Neuron (in vitro differentiated cells): ENCODE measurements around the gene SLC6A19.

Experiments
- H2AFZ ChIP-seq: one replicate; pipeline ENCODE4 v1.6.1; 2013; ENCODE audit warnings: low read depth, mild to moderate bottlenecking, inconsistent platforms, low read length, moderate library complexity
- H3K27me3 ChIP-seq: one replicate; pipeline ENCODE4 v1.6.1; 2013; ENCODE audit warnings: low read length; ENCODE audit not compliant: insufficient read depth
- H3K36me3 ChIP-seq: one replicate; pipeline ENCODE4 v1.6.1; 2013; ENCODE audit warnings: low read length; ENCODE audit not compliant: insufficient read depth
- H3K4me1 ChIP-seq: one replicate; pipeline ENCODE4 v1.6.1; 2013; ENCODE audit warnings: low read length; ENCODE audit not compliant: insufficient read depth
- H3K4me3 ChIP-seq: 2 replicates; pipeline ENCODE4 v1.5.1; 2013; ENCODE audit warnings: mild to moderate bottlenecking, low read length, moderate library complexity
- H3K9me3 ChIP-seq: one replicate; pipeline ENCODE4 v1.6.1; 2013; ENCODE audit warnings: low read length

The SLC6A19 gene

DNA sequence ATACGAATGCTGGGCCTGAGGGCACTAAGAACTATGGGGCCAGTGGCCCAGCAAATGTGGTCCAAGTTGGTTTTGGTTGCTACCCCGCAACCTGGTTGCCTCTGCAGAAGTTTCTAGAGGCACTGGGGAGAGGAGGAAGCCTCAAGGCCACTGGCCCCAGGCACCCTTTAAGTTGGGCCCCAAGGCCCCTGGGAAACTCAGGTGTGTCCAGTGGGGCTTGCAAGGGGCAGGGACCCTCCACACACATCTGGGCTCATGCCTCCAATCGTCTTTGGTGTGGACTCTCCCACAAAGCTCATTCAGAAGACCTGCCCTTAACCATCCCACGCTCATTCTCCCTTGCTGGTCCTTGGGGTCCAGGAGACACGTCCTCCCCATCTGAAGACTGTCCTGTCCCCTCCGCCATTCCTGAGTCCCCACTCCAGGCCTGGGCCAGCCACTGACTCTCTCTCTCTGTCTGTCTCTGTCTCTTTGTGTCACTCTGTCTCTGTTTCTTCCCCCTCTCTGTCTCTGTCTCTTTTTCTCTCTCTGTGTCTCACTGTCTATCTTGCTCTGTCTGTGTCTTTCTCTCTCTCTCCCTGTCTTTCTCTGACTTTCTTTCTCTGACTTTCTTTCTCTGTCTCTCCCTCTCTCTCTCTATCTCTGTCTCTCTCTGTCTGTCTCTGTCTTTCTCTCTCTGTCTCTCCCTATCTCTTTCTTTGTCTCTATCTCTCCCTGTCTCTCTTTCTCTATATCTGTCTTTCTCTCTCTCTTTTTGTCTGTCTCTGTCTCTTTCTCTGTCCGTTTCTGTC is 3.3 kb upstream of the SLC6A19 start:
- Histone ChIP-seq H2AFZ (no peak overlapping the region), H3K9me3 (peaks cover 3% of the 10 kb centered on the region), H3K4me3 (no peak overlapping the region), H3K4me1 (no peaks in the 10 kb centered on the region), H3K36me3 (no peaks in the 10 kb centered on the region), H3K27me3 (peaks cover 6% of the 10 kb centered on the region)

DNA sequence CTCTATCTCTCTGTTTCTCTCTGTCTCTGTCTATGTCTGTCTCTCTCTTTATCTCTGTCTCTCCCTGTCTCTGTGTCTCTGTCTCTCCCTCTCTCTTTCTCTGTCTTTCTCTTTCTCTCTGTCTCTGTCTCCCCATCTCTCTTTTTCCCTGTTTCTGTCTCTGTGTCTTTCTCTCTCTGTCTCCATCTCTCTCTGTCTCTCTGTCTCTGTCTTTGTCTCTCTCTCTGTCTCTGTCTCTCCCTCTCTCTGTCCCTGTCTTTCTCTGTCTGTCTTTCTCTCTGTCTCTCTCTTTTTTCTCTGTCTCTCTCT is 2.1 kb upstream of the SLC6A19 start:
- Histone ChIP-seq H2AFZ (no peak overlapping the region), H3K27me3 (peaks cover 7% of the 10 kb centered on the region), H3K4me3 (no peak overlapping the region), H3K36me3 (no peaks in the 10 kb centered on the region), H3K4me1 (no peaks in the 10 kb centered on the region), H3K9me3 (peaks cover 3% of the 10 kb centered on the region)

DNA sequence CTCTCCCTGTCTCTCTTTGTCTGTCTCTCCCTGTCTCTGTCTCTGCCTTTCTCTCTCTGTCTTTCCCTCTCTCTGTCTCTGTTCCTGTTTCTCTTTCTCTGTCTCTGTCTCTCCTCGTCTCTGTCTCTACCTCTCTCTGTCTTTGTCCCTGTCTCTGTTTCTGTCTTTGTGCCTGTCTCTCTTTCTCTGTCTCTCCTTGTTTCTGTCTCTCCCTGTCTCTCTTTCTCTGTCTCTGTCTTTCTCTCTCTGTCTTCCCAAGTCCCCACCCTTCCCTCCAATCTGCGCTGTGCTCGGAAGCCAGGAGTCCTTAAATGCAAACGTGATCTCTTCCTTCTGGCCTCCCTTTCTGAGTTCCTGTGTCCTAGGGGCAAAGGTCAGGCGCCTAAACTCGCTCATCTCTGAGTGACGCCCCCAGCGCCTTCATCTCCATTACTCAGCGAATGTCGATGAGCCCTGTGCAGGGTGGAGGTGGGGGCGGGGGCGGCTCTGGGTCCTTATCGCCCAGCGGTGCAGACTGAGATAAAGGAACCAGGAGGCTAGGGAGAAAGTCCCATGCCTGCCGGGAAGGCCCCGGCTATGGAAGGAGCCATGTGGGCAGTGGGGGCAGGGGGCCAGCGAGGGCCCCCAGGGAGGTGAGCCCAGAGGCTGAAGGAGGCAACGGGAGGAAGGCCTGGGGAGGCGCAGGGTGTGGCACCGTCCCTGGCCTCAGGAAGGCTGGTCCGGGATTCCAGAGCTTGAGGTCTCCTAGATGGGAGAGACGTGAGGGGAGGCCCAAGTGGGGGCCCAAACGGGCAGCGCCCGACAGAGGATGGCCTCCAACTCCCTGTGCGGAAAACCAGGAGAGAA is 1.5 kb upstream of the SLC6A19 start:
- no peaks in the 10 kb centered on the region for H3K4me1 ChIP-seq
- H2AFZ ChIP-seq = no peak overlapping the region
- peaks cover 3% of the 10 kb centered on the region for H3K9me3 ChIP-seq
- H3K36me3 ChIP-seq = no peaks in the 10 kb centered on the region
- H3K27me3 ChIP-seq = peaks cover 9% of the 10 kb centered on the region
- H3K4me3 ChIP-seq = no peak overlapping the region

DNA sequence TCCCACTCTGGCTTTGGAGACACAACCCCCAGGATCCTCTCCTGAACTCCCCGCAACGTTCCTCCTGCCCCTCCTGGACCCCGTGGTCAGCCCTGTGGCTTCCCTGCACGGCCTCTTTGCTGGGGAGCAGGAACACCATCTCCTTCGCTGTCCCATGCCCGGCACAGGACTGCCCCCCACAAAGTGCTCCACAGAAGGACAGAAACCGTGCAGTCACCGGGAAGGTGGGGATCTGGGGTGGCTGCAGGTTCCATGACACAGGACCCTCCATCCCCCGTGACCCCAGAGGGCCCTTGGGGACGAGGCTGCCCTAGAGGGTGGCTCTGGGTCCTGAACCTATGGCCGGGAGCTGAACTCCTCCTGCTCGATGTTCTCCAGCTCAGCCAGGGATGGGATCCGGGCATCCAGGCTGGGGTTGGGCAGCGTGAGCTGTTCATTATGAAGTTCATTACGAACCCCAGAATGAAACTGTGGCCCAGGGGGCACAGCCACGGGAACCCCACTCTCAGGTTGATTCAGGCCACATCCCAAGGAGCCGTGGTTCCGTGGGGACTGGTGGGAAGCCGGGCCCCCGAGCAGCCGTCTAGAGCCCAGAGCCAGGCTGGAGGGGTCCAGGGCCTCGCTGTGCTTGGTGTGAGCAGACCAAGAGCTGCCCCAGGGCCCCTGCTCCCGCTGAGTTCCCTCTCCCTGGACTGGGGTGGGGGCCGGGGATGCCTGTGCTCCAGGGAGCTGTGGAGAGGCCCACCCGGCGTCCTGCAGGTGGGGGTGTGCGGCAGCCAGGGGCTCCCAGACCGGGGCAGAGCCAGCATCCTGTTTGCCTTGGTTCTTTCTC is 684 bp upstream of the SLC6A19 start:
- H3K9me3 ChIP-seq = peaks cover 3% of the 10 kb centered on the region
- no peaks in the 10 kb centered on the region for H3K4me1 ChIP-seq
- no peak overlapping the region for H3K4me3 ChIP-seq
- H3K27me3 ChIP-seq = peaks cover 17% of the 10 kb centered on the region
- H3K36me3 ChIP-seq = no peaks in the 10 kb centered on the region
- no peak overlapping the region for H2AFZ ChIP-seq

DNA sequence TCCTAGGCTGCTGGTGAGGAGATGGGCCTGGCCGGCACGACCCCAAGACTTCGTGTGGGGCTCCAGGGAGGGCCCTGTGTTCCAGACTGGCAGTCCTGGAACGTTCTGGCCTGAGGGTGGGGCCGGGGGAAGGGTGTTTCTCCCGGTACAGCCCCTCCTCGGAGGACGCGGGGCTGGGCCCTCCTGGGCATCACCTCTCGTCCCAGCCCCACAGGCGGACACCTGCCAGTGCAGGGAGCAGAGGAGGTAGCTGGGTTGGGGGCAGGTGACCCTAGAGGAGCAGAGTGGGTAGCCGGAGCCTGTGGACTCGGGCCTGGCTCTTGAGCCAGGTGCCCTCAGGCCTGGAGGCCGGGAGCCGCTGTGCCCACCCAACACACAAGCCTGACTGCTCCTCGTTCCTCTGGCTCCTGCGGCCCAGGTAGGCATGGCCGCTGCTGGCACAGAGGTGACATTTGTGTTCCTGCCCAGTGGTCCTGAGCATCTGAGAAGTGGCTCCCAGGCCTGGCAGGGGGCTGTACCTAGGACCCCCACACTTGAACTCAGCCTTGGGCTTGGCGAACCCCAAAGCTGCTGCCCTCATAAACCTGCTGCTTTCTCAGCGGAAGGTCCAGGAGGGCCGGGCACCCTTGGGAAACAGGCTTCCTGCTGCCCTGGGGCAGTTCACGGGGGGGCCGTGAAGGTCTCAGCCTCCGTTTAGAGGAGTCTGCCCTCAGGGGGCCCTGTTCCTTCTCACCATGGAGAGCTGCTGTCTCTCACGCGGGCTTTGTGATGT is 817 bp downstream of the SLC6A19 start:
- Histone ChIP-seq H3K4me3 (no peak overlapping the region), H3K4me1 (no peaks in the 10 kb centered on the region), H2AFZ (no peak overlapping the region), H3K9me3 (peaks cover 3% of the 10 kb centered on the region), H3K36me3 (no peaks in the 10 kb centered on the region), H3K27me3 (peaks cover 32% of the 10 kb centered on the region)

DNA sequence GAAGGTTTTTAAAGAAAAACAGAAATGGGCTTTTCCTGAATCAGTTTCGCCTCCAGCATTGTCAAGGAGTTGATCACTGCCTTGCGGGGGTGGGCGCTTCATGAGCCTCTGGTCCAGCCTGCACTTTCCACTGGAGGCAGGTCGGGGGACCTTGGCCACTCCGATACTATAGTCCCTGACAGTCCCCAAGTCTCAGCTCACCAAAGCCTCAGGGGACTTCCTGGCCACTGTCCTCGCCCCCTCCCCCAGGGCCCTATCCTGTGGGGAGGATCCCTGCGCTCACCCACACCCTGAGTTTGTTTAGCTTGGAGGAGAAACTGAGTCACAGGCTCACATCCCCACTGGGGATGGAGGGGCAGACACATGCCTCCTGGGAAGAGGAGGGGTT is 1.4 kb downstream of the SLC6A19 start:
- Histone ChIP-seq H3K27me3 (peaks cover 37% of the 10 kb centered on the region), H3K36me3 (no peaks in the 10 kb centered on the region), H3K9me3 (peaks cover 3% of the 10 kb centered on the region), H3K4me1 (no peaks in the 10 kb centered on the region), H3K4me3 (no peak overlapping the region), H2AFZ (no peak overlapping the region)

DNA sequence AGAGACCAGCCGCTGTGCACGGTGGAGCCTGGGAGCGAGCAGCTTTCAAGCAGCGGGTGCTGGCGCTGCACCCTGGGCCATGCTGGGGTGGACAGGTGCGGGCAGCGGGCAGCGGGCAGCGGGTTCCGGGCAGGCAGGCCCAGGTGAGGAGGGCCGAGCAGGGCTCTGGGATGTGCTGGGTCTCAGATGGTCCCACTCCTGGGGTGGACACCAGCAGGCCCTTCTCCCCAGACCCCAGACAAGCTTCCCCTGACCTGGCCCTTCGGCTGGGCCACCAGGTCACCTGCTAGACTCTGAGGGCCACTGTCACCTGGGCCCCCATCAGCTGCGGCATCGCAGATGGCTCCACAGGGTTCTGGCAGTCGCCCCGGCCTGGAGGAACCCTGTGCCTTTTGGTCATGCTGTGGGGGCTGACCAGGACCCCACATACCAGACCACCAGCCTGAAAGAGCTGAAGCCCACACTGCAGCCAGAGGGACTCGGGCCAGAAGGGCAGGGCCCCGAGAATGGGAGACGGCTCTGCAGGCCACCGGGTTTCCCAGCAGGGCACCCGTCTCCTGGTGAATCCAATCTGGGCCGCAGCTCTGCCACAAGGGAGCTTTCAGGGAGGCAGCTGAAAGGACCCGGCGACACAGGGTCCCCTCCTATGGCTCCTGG is 2.0 kb downstream of the SLC6A19 start:
- Histone ChIP-seq H3K27me3 (peaks cover 42% of the 10 kb centered on the region), H3K9me3 (no peaks in the 10 kb centered on the region), H3K36me3 (no peaks in the 10 kb centered on the region), H2AFZ (no peak overlapping the region), H3K4me1 (no peaks in the 10 kb centered on the region), H3K4me3 (no peak overlapping the region)

DNA sequence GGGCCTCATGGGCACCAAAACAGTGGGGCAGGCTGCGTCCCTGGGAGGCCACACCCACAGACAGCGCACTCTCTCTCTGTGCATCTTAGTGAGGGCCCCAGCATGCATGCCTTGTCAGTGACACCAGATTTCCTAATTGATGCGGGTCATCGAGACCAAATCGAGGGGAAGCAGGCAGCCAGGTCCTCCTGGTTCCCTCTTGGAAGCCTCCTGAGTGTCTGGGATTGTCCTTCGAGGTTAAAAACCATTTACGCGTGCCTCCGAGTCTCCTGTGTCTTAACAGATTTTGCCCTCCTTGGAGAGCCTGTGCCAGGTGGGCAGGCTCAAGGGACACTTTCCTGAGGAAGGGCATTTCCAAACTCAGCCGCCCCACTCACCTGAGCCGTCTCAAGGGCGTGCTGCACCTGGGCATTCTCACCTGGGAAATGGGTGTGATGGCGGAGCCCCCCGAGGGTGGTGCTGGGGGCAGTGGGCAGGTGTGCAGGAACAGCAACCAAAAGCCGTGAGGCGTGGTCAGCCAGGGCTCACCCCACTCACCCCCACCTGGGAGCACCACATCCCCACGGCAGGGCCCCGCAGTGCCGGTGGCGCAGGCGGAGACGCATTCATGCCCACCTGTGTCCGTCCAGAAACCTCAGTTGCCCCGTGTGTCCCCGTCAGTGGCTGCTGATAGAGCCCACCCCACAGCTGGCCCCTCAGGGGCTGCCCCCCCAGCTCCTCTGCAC is 2.7 kb downstream of the SLC6A19 start:
- Histone ChIP-seq H2AFZ (no peak overlapping the region), H3K4me3 (no peak overlapping the region), H3K27me3 (peaks cover 46% of the 10 kb centered on the region), H3K9me3 (no peaks in the 10 kb centered on the region), H3K36me3 (no peaks in the 10 kb centered on the region), H3K4me1 (no peaks in the 10 kb centered on the region)

DNA sequence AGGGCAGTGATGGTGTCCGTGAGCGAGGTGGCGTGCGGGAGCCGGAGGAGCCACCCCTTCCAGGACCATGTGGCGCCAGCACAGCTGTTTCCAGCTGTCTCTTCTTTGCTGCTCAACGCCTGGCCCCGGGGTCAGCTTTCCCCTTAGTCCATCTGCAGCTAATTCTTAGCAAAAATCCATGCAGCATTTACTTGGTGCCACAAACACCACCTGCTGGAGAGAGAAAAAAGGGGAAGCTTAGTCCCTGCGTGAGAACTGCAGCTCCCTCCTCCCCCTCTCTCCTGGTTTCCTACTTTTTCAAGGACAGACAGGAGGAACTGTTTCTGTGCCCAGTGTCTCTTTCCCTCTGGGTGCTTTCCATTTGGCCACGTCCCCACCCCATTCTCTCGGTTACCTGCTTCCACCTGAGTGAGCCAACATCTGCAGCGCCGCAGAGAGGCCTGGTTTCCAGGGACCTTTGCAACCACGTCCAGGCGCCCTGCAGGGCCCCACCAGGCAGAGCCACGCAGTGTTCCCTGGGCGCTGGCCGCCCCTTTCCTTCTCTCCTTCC is 3.4 kb downstream of the SLC6A19 start:
- Histone ChIP-seq H2AFZ (no peak overlapping the region), H3K9me3 (no peaks in the 10 kb centered on the region), H3K27me3 (peaks cover 48% of the 10 kb centered on the region)

DNA sequence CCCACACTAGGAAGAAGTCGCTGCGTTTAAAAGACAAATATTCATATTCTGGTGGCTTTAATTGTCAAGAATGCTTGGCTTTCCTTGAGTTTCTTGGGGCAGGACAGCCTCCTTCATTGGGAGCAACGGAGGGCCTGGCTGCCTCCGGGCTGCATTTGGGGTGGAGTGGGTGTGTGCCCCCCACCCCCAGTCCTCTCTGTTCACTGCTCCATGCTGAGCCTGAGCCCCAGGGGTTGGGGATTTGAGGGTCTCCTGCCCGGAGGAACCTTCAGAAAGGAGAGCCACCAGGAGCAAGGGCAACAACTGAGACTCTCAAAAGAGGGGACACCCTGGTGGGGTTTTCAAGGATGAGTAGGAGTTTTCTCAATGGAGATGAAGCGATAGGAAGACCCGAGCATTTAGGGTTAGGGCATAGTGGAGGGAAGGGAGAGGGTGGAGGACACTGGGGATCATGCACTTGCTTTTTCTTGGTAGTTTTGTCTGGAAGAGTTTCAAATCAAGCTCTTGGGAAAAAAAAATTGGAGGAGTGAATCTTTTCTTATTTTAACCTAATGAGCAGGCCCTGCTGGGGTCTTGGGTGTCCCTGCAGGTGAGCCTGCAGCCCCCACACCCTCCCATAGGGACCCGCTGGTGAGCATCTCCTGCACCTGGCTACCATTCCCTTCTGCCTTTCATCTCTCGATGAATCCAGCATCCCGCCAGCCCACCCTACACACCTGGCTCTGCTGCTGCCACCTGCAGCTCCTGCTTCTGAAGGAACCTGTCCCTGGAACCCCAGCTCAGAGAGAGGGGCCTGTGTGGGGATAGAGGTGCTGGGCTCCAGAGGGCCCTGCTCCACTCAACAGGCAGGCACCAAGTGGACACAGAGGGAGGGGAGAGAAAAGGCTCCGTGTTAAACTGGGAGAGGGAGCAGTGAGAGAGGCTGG is 4.1 kb downstream of the SLC6A19 start:
- H2AFZ ChIP-seq = no peak overlapping the region
- no peaks in the 10 kb centered on the region for H3K9me3 ChIP-seq
- H3K27me3 ChIP-seq = peaks cover 53% of the 10 kb centered on the region
- no peaks in the 10 kb centered on the region for H3K4me1 ChIP-seq
- H3K4me3 ChIP-seq = no peak overlapping the region
- H3K36me3 ChIP-seq = no peaks in the 10 kb centered on the region

More for the DNA sequence above, 3.4 kb downstream of the SLC6A19 start:
- H3K36me3 ChIP-seq = no peaks in the 10 kb centered on the region
- H3K4me3 ChIP-seq = no peak overlapping the region
- no peaks in the 10 kb centered on the region for H3K4me1 ChIP-seq
